Rectal smooth muscle tissue (tissue), 1 donor: ENCODE measurements around the gene WASHC3.
"Not testable (repeated sequence)": the region's sequence is repeated elsewhere in the genome, so short reads cannot be mapped to it uniquely, and the experiment has no call there.

Source experiments
- H3K27ac ChIP-seq: one replicate; pipeline ENCODE4 v1.7.0; 2013; ENCODE audit warnings: low read depth, low read length, inconsistent platforms
- H3K27me3 ChIP-seq: one replicate; pipeline ENCODE4 v1.7.0; 2013; ENCODE audit warnings: low read length; ENCODE audit not compliant: control insufficient read depth, insufficient read depth
- H3K36me3 ChIP-seq: one replicate; pipeline ENCODE4 v1.7.0; 2013; ENCODE audit warnings: low read length; ENCODE audit not compliant: control insufficient read depth, insufficient read depth
- H3K4me1 ChIP-seq: one replicate; pipeline ENCODE4 v1.7.0; 2013; ENCODE audit warnings: low read length; ENCODE audit not compliant: control insufficient read depth, insufficient read depth
- H3K4me3 ChIP-seq: one replicate; pipeline ENCODE4 v1.7.0; 2013; ENCODE audit warnings: low read length
- H3K9ac ChIP-seq: one replicate; pipeline ENCODE4 v1.7.0; 2013; ENCODE audit warnings: low read length

The WASHC3 gene, protein sequence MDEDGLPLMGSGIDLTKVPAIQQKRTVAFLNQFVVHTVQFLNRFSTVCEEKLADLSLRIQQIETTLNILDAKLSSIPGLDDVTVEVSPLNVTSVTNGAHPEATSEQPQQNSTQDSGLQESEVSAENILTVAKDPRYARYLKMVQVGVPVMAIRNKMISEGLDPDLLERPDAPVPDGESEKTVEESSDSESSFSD

DNA sequence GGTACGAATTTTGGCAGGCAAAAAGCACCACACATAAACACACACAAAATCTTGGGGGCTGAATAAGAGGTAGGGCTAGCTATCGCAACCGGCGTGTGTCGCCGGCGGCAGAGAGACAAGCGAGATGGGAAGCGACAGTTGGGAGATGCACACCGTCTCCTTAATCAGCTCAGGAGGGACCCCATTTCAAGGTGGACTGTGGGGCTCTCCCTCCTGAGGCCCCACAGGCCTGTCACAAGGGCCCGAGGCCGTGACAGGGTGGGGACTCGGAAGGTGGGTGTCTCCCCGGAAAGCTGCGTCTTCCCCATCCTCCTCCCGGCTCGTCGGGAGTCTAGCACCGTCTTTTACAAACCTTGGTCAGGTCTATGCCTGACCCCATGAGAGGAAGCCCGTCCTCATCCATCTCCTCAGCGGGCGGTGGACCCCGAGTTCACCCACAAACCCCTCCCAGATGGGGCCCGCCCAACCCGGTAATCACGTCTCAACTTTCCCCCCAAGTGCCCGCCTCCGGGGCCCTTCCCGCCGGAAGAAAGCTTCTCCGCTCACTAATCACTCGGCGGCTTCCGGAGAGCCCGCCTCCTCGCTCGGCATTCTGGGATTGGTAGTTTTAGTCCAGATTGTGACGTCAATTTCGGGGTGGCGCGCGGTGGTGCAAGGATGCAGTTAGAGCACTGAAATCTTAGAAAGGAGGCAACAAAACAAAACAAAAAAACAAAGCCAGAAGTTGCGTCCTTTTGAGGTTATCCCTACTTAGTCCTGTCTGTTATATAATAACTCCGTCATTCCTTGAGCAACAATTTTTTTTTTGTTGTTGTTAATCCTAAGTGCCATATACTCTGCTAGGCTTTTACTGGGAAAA is at the start of gene WASHC3:
Gene WASHC3 (minus strand): TSS at position 432 of the 859 bp plus-strand sequence. CDS start 29 bp downstream, at position 403.
- H3K27me3 ChIP-seq, result no peaks in the 10 kb centered on the region
- peak within 1 kb of the TSS; percentile 96 for H3K9ac ChIP-seq
- peak within 1 kb of the TSS; percentile 96 for H3K4me3 ChIP-seq
- H3K4me1 ChIP-seq, result no peaks in the 10 kb centered on the region
- H3K27ac ChIP-seq, result peak within 1 kb of the TSS; percentile 87
- H3K36me3 ChIP-seq, result no peaks in the 10 kb centered on the region

DNA sequence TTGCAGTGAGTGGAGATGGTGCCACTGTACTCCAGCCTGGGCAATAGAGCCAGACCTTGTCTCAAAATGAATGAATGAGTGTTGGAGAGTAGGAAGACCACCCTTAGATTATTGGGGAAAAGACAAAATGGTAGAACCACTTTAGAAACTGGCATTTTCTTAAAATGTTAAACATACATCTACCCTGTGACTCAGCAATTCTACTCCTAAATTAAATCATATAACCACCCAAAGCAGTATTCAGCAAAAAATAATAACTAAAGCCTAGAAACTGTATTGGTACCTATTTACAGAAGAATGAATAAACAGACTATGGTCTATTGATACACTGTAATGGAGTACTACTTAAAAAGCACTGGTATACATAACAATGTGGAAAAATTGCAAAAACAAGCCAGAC is 49.0 kb upstream of the WASHC3 start:
- Histone ChIP-seq H3K27ac (no peak overlapping the region), H3K27me3 (no peaks in the 10 kb centered on the region), H3K4me3 (no peak overlapping the region), H3K4me1 (no peaks in the 10 kb centered on the region), H3K9ac (no peak overlapping the region), H3K36me3 (peaks cover 19% of the 10 kb centered on the region)

DNA sequence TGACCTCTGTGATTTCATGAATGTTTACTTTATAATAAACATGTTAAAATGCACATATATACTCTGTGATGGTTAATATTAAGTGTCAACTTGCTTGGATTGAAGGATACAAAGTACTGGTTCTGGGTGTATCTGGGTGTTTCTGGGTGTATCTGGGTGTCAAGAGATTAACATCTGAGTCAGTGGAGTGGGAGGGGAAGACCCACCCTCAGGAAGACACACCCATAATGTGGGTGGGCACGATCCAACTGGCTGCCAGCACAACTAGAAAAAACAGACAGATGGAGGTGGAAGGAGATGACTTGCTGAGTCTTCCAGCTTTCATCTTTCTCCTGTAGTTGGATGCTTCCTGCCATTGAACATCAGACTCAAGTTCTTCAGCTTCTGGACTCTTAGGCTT is 46.2 kb upstream of the WASHC3 start:
- Histone ChIP-seq H3K4me1 (no peaks in the 10 kb centered on the region), H3K9ac (no peak overlapping the region), H3K4me3 (no peak overlapping the region), H3K27ac (no peak overlapping the region), H3K36me3 (peaks cover 19% of the 10 kb centered on the region), H3K27me3 (no peaks in the 10 kb centered on the region)

GRCh38 chr12:102106905-102107304 is 45.1 kb upstream of the WASHC3 start:
- H3K36me3 ChIP-seq, result peaks cover 18% of the 10 kb centered on the region
- no peaks in the 10 kb centered on the region for H3K4me1 ChIP-seq
- no peak overlapping the region for H3K4me3 ChIP-seq
- H3K27me3 ChIP-seq, result no peaks in the 10 kb centered on the region
- no peak overlapping the region for H3K9ac ChIP-seq
- H3K27ac ChIP-seq, result no peak overlapping the region

DNA sequence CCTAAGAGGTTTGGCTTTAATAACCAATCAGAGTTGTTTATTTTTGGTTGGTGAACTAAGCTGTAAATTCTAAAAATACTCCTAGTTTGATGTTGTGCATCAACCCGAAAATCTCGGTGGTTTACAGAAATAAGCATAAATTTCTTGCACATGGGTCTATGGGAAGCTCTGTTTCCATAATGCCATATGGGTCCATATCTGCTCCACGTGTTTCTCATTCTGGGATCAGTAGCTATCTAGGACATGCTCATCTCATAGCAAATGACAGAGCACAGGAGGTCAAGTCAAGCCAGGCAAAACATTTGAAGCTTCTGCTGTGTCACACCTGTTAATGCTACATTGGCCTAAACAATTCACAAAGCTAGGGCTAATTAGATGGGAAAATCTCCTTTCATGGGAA is 35.1 kb upstream of the WASHC3 start:
- no peaks in the 10 kb centered on the region for H3K27me3 ChIP-seq
- H3K4me3 ChIP-seq, result no peak overlapping the region
- H3K27ac ChIP-seq, result no peak overlapping the region
- H3K36me3 ChIP-seq, result peaks cover 3% of the 10 kb centered on the region
- no peaks in the 10 kb centered on the region for H3K4me1 ChIP-seq
- no peak overlapping the region for H3K9ac ChIP-seq

GRCh38 chr12:102095677-102096263 is 34.0 kb upstream of the WASHC3 start:
- no peak overlapping the region for H3K9ac ChIP-seq
- H3K36me3 ChIP-seq, result peaks cover 3% of the 10 kb centered on the region
- H3K27ac ChIP-seq, result no peak overlapping the region

DNA sequence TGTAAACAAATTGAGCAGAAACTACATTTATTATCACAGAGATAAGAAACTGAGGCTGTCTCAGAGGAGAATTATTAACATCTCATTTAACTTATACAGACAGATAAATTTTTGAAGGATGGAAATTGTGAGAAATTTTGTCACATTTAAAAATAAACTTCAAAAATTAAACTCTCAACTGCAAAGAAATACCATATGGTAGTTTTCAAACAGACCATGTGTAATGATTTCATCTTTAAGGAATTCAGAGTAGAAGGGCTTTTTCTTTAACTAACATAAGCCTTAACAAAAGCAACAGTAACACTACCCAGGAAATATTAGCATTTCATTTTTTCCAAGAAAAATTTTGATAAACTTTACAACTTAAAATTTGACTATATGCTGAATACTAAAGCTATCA is 31.5 kb upstream of the WASHC3 start:
- Histone ChIP-seq H3K4me3 (no peak overlapping the region), H3K36me3 (no peaks in the 10 kb centered on the region), H3K27me3 (no peaks in the 10 kb centered on the region), H3K9ac (no peak overlapping the region), H3K4me1 (no peaks in the 10 kb centered on the region), H3K27ac (no peak overlapping the region)

More at GRCh38 chr12:102095677-102096263, 34.0 kb upstream of the WASHC3 start:
- Histone ChIP-seq H3K4me1 (no peaks in the 10 kb centered on the region), H3K4me3 (no peak overlapping the region), H3K27me3 (no peaks in the 10 kb centered on the region)

DNA sequence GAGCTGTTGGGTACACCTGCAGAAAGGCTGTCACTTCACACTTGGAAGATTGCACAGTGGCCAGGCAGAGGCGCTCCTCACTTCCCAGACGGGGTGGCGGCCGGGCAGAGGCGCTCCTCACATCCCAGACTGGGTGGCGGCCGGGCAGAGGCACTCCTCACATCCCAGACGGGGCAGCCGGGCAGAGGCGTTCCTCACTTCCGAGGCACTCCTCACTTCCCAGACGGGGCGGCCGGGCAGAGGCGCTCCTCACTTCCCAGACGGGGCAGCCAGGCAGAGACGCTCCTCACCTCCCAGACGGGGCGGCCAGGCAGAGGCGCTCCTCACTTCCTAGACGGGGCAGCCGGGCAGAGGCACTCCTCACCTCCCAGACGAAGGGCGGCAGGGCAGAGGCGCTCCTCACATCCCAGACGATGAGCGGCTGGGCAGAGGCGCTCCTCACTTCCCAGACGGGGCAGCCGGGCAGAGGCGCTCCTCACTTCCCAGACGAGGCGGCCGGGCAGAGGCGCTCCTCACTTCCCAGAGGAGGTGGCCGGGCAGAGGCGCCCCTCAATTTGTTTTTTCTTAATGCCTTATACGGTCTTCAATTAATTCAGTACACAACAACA is 27.5 kb upstream of the WASHC3 start:
- H3K27ac ChIP-seq, result not testable (repeated sequence)

DNA sequence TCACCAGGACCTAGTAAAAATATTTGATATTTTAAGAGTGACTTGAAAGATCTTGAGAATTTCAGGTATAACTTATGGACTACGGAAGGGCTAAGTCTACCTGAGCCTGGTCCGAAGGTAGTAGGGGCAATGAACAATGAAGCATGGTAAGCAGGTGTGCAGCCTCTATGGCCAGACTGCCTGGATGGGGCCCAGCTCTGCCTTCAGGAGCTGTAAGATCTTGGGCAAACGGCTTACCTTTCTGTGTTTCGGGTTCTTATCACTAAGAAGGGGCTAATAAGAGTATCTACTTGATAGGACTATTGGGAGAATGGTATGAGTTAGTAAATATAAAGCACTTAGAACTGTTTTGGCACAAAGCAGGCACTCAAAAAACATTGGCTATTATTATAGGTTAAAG is 19.1 kb upstream of the WASHC3 start:
- Histone ChIP-seq H3K36me3 (peaks cover 4% of the 10 kb centered on the region), H3K27me3 (no peaks in the 10 kb centered on the region), H3K4me3 (no peak overlapping the region), H3K27ac (no peak overlapping the region), H3K4me1 (no peaks in the 10 kb centered on the region), H3K9ac (no peak overlapping the region)

More for the DNA sequence above, 27.5 kb upstream of the WASHC3 start:
- not testable (repeated sequence) for H3K4me3 ChIP-seq, H3K9ac ChIP-seq, H3K27me3 ChIP-seq, H3K36me3 ChIP-seq, H3K4me1 ChIP-seq

DNA sequence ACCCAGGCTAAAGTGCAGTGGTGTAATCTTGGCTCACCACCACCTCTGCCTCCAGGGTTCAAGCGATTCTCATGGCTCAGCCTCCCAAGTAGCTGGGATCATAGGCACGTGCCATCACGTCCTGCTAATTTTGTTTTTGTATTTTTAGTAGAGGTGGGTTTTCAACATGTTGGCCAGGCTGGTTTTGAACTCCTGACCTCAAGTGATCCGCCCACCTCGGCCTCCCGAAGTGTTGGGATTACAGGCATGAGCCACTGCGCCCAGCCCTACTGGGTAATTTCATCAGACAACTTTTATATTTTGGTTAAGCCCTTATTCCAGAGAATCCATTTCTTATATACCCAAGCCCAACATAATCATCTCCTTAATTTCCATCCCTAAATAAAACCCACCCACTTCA is 10.3 kb upstream of the WASHC3 start:
- not testable (repeated sequence) for H3K27ac ChIP-seq, H3K27me3 ChIP-seq, H3K9ac ChIP-seq, H3K4me1 ChIP-seq, H3K36me3 ChIP-seq, H3K4me3 ChIP-seq

- no peak overlapping the region for H3K4me3 ChIP-seq
- H3K36me3 ChIP-seq, result no peaks in the 10 kb centered on the region
- no peaks in the 10 kb centered on the region for H3K27me3 ChIP-seq
- no peak overlapping the region for H3K9ac ChIP-seq
- H3K4me1 ChIP-seq, result no peaks in the 10 kb centered on the region
- no peak overlapping the region for H3K27ac ChIP-seq
These were observed 7.9 kb upstream of the WASHC3 start for GRCh38 chr12:102069707-102070106.

DNA sequence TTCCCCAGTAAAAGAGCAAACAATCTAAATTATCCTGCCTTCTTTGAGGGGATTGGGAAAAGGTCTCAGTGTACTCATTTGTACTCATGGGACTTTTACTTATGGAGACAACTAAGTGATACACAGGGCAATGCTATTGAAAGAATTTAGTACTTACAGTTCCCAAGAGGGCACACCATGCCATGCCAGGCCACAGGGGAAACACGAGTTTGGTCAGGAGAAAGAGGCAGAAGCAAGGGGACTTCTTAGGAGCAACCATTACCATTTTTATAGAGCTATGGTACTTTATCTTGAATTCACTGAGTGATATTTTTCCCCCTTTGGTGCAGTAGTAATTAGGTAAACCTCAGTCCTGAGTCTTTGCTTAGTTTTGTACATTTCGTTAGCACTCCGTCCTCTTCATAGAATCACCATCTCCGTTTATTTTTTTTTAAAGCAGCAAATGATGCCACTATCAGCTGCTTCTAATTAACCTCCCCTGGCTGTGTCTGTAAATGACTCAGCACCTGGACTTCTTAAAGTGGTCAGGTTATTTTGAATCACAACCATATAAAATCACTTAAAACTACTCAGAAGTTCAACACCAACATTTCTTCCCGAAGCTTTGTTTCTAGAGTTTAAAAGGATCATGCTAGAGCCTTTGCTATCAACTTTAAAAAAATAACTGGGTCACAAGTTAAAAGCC is 5.9 kb upstream of the WASHC3 start:
- H3K27me3 ChIP-seq, result no peaks in the 10 kb centered on the region
- no peak overlapping the region for H3K27ac ChIP-seq
- H3K4me1 ChIP-seq, result no peaks in the 10 kb centered on the region
- no peak overlapping the region for H3K4me3 ChIP-seq
- no peaks in the 10 kb centered on the region for H3K36me3 ChIP-seq
- H3K9ac ChIP-seq, result no peak overlapping the region
